HFF-Myc (cell line): ENCODE results near the gene PRR14.
"Not testable (repeated sequence)": the region's sequence is repeated elsewhere in the genome, so short reads cannot be mapped to it uniquely, and the experiment has no call there.

Source experiments
- DNase-seq: peaks from one replicate; pipeline ENCODE4 v3.0.0-alpha.2; 2011; ENCODE audit warnings: low read depth; ENCODE audit errors: extremely low read depth
- H3K4me3 ChIP-seq: replicated peaks from 2 replicates; pipeline ENCODE4 v1.5.1; 2011; ENCODE audit warnings: low read depth, mild to moderate bottlenecking, control low read depth, low read length
- TF ChIP-seq, protein P1 (sequence below): IDR thresholded peaks from 2 replicates; pipeline ENCODE4 v1.5.1; 2012; ENCODE audit warnings: mild to moderate bottlenecking, low read depth, low read length, control low read depth; ENCODE audit errors: missing control alignments

Gene PRR14

DNA sequence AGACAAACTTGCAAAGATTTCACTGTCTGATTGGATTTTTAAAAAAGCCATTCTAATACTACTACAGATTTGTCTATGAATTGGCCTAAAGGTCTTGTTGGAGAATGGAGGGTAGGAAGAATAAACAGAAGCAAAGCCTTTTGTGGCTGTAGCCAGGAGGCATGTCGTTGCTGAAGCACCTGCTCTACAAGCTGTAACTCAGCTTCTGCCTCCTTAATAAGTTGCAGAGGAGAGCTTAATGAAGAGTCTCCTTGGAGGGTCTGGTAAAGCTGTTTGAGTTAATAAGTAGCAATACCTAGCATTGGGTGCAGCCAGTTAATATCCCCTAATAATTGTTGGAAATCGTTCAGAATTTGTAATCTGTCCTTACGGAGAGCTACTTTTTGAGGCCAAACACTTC lies 30.6 kb upstream of the PRR14 start:
- no peak for DNase-seq
- TF ChIP-seq, protein P1, sequence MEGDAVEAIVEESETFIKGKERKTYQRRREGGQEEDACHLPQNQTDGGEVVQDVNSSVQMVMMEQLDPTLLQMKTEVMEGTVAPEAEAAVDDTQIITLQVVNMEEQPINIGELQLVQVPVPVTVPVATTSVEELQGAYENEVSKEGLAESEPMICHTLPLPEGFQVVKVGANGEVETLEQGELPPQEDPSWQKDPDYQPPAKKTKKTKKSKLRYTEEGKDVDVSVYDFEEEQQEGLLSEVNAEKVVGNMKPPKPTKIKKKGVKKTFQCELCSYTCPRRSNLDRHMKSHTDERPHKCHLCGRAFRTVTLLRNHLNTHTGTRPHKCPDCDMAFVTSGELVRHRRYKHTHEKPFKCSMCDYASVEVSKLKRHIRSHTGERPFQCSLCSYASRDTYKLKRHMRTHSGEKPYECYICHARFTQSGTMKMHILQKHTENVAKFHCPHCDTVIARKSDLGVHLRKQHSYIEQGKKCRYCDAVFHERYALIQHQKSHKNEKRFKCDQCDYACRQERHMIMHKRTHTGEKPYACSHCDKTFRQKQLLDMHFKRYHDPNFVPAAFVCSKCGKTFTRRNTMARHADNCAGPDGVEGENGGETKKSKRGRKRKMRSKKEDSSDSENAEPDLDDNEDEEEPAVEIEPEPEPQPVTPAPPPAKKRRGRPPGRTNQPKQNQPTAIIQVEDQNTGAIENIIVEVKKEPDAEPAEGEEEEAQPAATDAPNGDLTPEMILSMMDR: no peak
- H3K4me3 ChIP-seq: no peak overlapping the region

- no peak for DNase-seq
- no peak overlapping the region for H3K4me3 ChIP-seq
- TF ChIP-seq, protein P1: no peak
Observed at GRCh38 chr16:30621765-30622164, 29.0 kb upstream of the PRR14 start.

DNA sequence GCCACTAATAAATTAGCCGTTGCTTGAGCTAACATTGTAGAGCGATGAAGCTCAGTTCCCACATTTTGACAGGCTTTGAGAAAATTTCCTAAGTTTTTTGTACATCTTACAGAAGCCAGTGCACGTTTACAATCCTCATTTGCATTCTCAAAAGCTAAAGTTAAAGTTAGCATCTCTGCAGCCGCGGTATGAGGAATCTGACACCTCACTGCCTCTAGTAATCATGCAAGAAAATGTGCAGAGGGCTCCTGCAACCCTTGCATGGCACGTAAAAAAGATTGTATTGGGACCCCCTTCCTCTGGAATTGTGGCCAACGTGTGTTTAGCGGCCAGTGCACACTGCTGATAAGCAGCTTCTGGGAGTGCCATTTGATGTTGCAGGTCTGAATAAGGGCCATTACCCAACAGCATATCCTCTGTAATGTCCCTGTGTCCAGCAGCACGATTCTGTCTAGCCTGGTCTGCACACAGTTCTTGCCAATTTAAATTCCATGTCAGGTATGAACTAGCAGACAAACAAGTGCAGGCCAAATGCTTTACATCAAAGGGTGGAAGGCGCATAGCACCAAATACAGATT lies 28.2 kb upstream of the PRR14 start:
- DNase-seq: no peak
- no peak overlapping the region for H3K4me3 ChIP-seq
- TF ChIP-seq, protein P1: no peak

GRCh38 chr16:30623536-30624283 lies 27.1 kb upstream of the PRR14 start:
- DNase-seq: no peak
- no peak overlapping the region for H3K4me3 ChIP-seq
- TF ChIP-seq, protein P1: no peak

GRCh38 chr16:30626236-30626635 lies 24.5 kb upstream of the PRR14 start:
- H3K4me3 ChIP-seq: no peak overlapping the region
- DNase-seq: no peak
- TF ChIP-seq, protein P1: no peak

GRCh38 chr16:30628628-30629540 lies 21.9 kb upstream of the PRR14 start:
- peak; percentile 63 for DNase-seq
- TF ChIP-seq, protein P1: peak; percentile 97

DNA sequence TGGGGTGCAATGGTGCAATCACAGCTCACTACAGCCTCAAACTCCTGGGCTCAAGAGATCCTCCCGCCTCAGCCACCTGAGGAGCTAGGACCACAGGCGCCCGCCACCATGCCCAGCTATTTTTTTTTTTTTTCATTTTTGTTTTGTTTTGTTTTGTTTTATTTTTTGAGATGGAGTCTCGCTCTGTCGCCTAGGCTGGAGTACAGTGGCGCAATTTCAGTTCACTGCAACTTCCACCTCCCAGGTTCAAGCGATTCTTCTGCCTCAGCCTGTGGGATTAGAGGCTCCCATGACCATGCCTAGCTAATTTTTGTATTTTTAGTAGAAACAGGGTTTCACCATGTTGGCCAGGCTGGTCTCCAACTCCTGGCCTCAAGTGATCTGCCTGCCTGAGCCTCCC lies 18.3 kb upstream of the PRR14 start:
- H3K4me3 ChIP-seq, DNase-seq: not testable (repeated sequence)

More at GRCh38 chr16:30628628-30629540, 21.9 kb upstream of the PRR14 start:
- H3K4me3 ChIP-seq: no peak overlapping the region
